GM19193 (cell line): ENCODE measurements around the gene BLOC1S2.

ENCODE experiments used
- POLR2A ChIP-seq: IDR thresholded peaks from 4 replicates; pipeline ENCODE4 v1.6.1; 2011; ENCODE audit not compliant: insufficient read depth, insufficient read length; ENCODE audit errors: extremely low read depth

Gene BLOC1S2

GRCh38 chr10:100286051-100287033, at the start of gene BLOC1S2:
BLOC1S2 (minus strand) TSS chr10:100286680; CDS start chr10:100286659, 21 bp downstream.
- peak; percentile 96 for TF ChIP-seq POLR2A

DNA sequence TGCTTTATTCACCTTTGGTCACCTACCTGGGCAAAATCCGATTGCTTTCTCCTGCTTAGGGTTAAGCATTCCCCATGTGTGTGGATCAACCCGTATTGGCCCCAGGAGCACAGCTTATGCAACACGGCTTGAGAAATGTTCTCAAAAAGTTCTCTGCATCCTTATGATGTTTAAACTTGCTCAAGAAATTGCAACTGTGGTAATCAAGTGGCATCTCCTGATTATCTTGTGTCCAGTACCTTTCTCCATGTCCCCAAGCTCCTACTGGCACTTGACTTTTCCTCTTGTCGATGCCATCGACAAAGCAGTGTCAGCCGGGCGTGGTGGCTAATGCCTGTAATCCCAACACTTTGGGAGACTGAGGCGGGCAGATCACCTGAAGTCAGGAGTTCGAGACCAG, 48.3 kb upstream of the BLOC1S2 start:
- no peak for TF ChIP-seq POLR2A

- no peak for TF ChIP-seq POLR2A
These were observed 47.4 kb upstream of the BLOC1S2 start for GRCh38 chr10:100333661-100334440.

- TF ChIP-seq POLR2A = no peak
These were observed 46.6 kb upstream of the BLOC1S2 start for GRCh38 chr10:100333106-100333505.

- no peak for TF ChIP-seq POLR2A
These were observed 43.6 kb upstream of the BLOC1S2 start, which contains the start of gene PKD2L1 for GRCh38 chr10:100330079-100330478. PKD2L1 (minus strand) TSS chr10:100330228; CDS start chr10:100330103, 125 bp downstream.

GRCh38 chr10:100328198-100328597, 41.7 kb upstream of the BLOC1S2 start:
- TF ChIP-seq POLR2A = no peak

GRCh38 chr10:100327718-100328009, 41.2 kb upstream of the BLOC1S2 start:
- no peak for TF ChIP-seq POLR2A

GRCh38 chr10:100327007-100327717, 40.7 kb upstream of the BLOC1S2 start:
- TF ChIP-seq POLR2A = peak; percentile 49

DNA sequence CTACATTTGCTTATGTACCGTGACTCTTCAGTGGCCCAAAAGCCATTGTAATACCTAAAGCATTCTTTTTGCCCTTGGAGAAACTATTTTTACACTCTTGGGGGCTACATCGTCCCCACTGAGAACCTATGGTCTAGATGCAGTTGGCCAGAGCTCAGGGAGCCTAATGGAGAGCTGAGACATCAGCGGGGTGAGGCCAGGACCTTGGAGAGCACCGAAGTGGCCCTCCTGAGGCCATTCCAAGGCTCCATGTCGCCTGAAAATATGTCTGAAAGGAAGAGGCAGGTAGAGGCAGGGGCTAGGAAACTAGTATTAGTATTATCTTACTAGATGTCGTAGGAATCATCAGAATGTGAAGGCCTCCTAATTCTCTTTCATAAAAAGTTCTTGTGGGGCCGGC, 38.7 kb upstream of the BLOC1S2 start:
- no peak for TF ChIP-seq POLR2A

GRCh38 chr10:100319707-100320402, 33.4 kb upstream of the BLOC1S2 start:
- no peak for TF ChIP-seq POLR2A

DNA sequence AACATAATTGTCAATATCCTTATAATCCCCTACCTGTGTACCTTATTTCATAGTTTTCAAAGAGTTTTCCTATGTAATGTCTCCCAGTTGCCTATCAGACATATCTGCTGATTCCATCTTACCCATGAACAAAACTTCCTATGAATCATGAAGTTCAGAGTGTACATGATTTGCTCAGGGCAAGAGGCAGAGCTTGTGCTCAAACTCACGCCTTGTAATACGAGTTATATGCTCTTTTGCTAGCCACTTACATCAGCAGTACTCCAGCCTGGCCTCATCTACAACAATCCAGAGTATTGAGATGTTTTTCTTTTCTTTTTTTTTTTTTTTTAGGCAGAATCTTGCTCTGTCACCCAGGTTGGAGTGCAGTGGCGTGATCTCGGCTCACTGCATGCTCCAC, 31.7 kb upstream of the BLOC1S2 start:
- no peak for TF ChIP-seq POLR2A

DNA sequence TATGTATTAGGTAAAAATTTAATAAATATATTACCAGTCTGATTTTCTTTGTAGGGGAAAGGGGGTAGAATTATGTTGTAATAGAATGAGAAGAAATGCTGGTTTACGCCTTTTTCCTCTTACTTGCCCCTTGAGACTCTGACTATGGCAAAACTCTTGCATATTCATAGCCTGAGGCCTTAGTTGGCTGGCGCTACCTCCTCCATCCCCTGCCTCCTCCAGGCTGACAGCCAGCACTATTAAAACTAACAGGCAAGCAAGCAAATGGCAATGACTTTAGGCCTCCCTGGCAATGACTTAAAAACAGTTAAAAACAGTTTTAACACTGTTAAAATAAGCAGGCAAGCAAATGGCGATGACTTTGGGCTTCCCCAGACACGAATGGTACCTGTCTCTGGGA, 29.1 kb upstream of the BLOC1S2 start:
- no peak for TF ChIP-seq POLR2A

- no peak for TF ChIP-seq POLR2A
These were observed 24.8 kb upstream of the BLOC1S2 start for GRCh38 chr10:100311298-100311697.

GRCh38 chr10:100307684-100308083, 21.2 kb upstream of the BLOC1S2 start:
- TF ChIP-seq POLR2A = no peak
